HG02885 (cell line): ENCODE measurements around the gene SETD1A.
"Not testable (repeated sequence)": the region's sequence is repeated elsewhere in the genome, so short reads cannot be mapped to it uniquely, and the experiment has no call there.

Source experiments
- ATAC-seq: cut with Tn5 transposase; IDR thresholded peaks from one replicate; pipeline ENCODE4 v1.9.1; 2021; ENCODE audit warnings: mild to moderate bottlenecking; ENCODE audit not compliant: unreplicated experiment, poor library complexity

SETD1A gene

GRCh38 chr16:30928390-30928789, 29.2 kb upstream of the SETD1A start:
- ATAC-seq = no peak

GRCh38 chr16:30929167-30929566, 28.4 kb upstream of the SETD1A start:
- ATAC-seq = no peak

- ATAC-seq = no peak
Measured at GRCh38 chr16:30930160-30930571, 27.4 kb upstream of the SETD1A start.

- ATAC-seq = no peak
Measured at GRCh38 chr16:30931068-30931650, 26.4 kb upstream of the SETD1A start.

- ATAC-seq = no peak
Measured at GRCh38 chr16:30934827-30935557, 22.6 kb upstream of the SETD1A start.

- ATAC-seq = no peak
Measured at GRCh38 chr16:30937692-30938091, 19.9 kb upstream of the SETD1A start.

GRCh38 chr16:30939571-30939970, 18.0 kb upstream of the SETD1A start:
- not testable (repeated sequence) for ATAC-seq

- peak; percentile 95 for ATAC-seq
Measured at GRCh38 chr16:30941600-30942425, 15.7 kb upstream of the SETD1A start.

- ATAC-seq = no peak
Measured at GRCh38 chr16:30942426-30942806, 15.1 kb upstream of the SETD1A start.

GRCh38 chr16:30944352-30944751, 13.2 kb upstream of the SETD1A start:
- no peak for ATAC-seq

GRCh38 chr16:30946671-30947540, 10.6 kb upstream of the SETD1A start:
- no peak for ATAC-seq

GRCh38 chr16:30947541-30947858, 10.1 kb upstream of the SETD1A start:
- no peak for ATAC-seq

- ATAC-seq = peak; percentile 4
Measured at GRCh38 chr16:30947859-30948666, 9.5 kb upstream of the SETD1A start.

- peak; percentile 68 for ATAC-seq
Measured at GRCh38 chr16:30948667-30949649, 8.6 kb upstream of the SETD1A start, which contains the start of gene ORAI3. ORAI3 (plus strand) TSS chr16:30949068; CDS start chr16:30949290, 222 bp downstream.

- peak; percentile 47 for ATAC-seq
Measured at GRCh38 chr16:30949650-30950515, 7.7 kb upstream of the SETD1A start.

GRCh38 chr16:30950516-30951065, 7.0 kb upstream of the SETD1A start:
- no peak for ATAC-seq

- no peak for ATAC-seq
Measured at GRCh38 chr16:30951193-30951592, 6.4 kb upstream of the SETD1A start.
